HG02763 (cell line): ENCODE results near the gene KCNIP4.

Experiments
- ATAC-seq: cut with Tn5 transposase; IDR thresholded peaks from one replicate; pipeline ENCODE4 v1.9.1; 2021; ENCODE audit warnings: mild to moderate bottlenecking, moderate library complexity; ENCODE audit not compliant: unreplicated experiment

The KCNIP4 gene

GRCh38 chr4:21211846-21212245 is 736.7 kb downstream of the KCNIP4 start:
- ATAC-seq, result no peak

- ATAC-seq, result no peak
These were observed 738.7 kb downstream of the KCNIP4 start for GRCh38 chr4:21209860-21210259.

GRCh38 chr4:21205821-21206531 is 742.6 kb downstream of the KCNIP4 start:
- no peak for ATAC-seq

GRCh38 chr4:21203416-21203815 is 745.2 kb downstream of the KCNIP4 start:
- no peak for ATAC-seq

GRCh38 chr4:21202959-21203358 is 745.6 kb downstream of the KCNIP4 start:
- no peak for ATAC-seq

- ATAC-seq, result no peak
These were observed 749.9 kb downstream of the KCNIP4 start for GRCh38 chr4:21198683-21199082.

- no peak for ATAC-seq
These were observed 752.9 kb downstream of the KCNIP4 start for GRCh38 chr4:21195682-21196081.

- no peak for ATAC-seq
These were observed 756.2 kb downstream of the KCNIP4 start for GRCh38 chr4:21192367-21192766.

GRCh38 chr4:21191317-21191716 is 757.3 kb downstream of the KCNIP4 start:
- no peak for ATAC-seq

- ATAC-seq, result no peak
These were observed 763.8 kb downstream of the KCNIP4 start for GRCh38 chr4:21184788-21185187.

- ATAC-seq, result no peak
These were observed 766.9 kb downstream of the KCNIP4 start for GRCh38 chr4:21181716-21182115.

- ATAC-seq, result no peak
These were observed 770.7 kb downstream of the KCNIP4 start for GRCh38 chr4:21177871-21178270.

GRCh38 chr4:21177092-21177491 is 771.5 kb downstream of the KCNIP4 start:
- ATAC-seq, result no peak

- ATAC-seq, result no peak
These were observed 780.9 kb downstream of the KCNIP4 start for GRCh38 chr4:21167711-21168110.

- ATAC-seq, result no peak
These were observed 793.2 kb downstream of the KCNIP4 start for GRCh38 chr4:21155367-21155766.

- no peak for ATAC-seq
These were observed 809.2 kb downstream of the KCNIP4 start for GRCh38 chr4:21139327-21139726.

- no peak for ATAC-seq
These were observed 812.4 kb downstream of the KCNIP4 start for GRCh38 chr4:21136051-21136630.

- no peak for ATAC-seq
These were observed 813.6 kb downstream of the KCNIP4 start for GRCh38 chr4:21134994-21135393.

GRCh38 chr4:21130606-21131005 is 818.0 kb downstream of the KCNIP4 start:
- ATAC-seq, result no peak

GRCh38 chr4:21126014-21126512 is 822.5 kb downstream of the KCNIP4 start:
- ATAC-seq, result no peak

GRCh38 chr4:21118301-21118700 is 830.3 kb downstream of the KCNIP4 start:
- no peak for ATAC-seq

- no peak for ATAC-seq
These were observed 830.9 kb downstream of the KCNIP4 start for GRCh38 chr4:21117541-21118180.
